Left kidney (tissue), 2 donors: ENCODE data around the gene COG5. TPM values are rescaled to one million over a fixed set of nuclear protein-coding genes. Genes with fewer than 3 reads are reported as not detected.

ENCODE experiments used
- DNase-seq: peaks from one replicate; pipeline ENCODE4 v3.0.0-alpha.2; 2013
- polyA plus RNA-seq: library from polyadenylated mRNA; unstranded; fragments of 120-200 nt; gene quantifications from one replicate; pipeline ENCODE4 v1.2.1, GENCODE V29; 2013; ENCODE audit not compliant: insufficient read length

The COG5 gene
- polyA plus RNA-seq, 1 donor: 37.7 TPM

DNA sequence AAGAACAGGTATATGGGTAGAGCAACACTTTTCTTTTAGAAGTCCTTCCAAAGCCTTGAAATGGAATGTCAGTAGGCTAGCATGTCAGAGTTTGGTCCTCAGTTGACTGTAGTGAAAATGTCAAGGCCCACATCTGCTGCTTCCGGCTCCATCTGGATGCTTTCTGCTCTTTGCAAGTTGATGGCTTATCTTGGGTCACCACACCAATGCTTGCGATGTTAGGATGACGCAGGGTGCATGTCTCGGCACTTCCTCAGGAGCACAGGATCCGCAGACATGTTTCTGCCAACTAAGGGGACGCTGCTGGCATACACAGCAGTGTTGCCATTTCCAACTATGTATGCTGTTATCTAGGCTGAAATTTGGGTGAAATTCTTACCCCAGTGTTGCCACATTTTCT lies 408.9 kb downstream of the COG5 start:
- DNase-seq: no peak

DNA sequence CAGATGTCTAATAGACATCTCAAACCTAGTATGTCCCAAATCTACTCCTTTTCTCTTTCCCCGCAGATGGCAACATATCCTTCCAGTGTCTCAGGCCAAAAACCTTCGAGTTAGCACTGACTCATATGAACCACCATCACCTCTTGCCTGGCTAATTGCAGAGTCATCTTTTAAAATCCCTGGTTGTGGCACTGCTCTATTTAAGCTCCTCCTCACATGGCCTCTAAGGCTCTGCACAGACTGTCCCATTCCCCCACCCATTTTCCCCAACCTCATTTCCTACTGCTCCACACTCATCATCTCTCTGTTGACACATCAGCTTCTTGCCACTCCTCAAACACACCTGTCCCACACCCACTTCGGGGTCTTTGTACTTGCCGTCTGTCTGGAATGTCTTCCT lies 411.7 kb downstream of the COG5 start:
- no peak for DNase-seq

Other genes with a start within 250 kb of the COG5 start
- gene GPR22, start 93.9 kb downstream of the COG5 start, polyA plus RNA-seq: 0.15 TPM
- 22.3 TPM for gene DUS4L, start 51 bp upstream of the COG5 start, polyA plus RNA-seq
- gene BCAP29, start 16.3 kb upstream of the COG5 start, polyA plus RNA-seq: 54.4 TPM
- gene SLC26A4, start 96.9 kb upstream of the COG5 start, polyA plus RNA-seq: 3.7 TPM
- 33.7 TPM for gene CBLL1, start 180.2 kb upstream of the COG5 start, polyA plus RNA-seq
- gene SLC26A3, start 239.3 kb upstream of the COG5 start, polyA plus RNA-seq: 0.10 TPM